ENCODE data around the gene CXCR5. TPM values are rescaled to one million over a fixed set of nuclear protein-coding genes. Genes with fewer than 3 reads are reported as not detected.

CXCR5 gene
- total RNA-seq, 2 donors from 2014 or later: not detected

DNA sequence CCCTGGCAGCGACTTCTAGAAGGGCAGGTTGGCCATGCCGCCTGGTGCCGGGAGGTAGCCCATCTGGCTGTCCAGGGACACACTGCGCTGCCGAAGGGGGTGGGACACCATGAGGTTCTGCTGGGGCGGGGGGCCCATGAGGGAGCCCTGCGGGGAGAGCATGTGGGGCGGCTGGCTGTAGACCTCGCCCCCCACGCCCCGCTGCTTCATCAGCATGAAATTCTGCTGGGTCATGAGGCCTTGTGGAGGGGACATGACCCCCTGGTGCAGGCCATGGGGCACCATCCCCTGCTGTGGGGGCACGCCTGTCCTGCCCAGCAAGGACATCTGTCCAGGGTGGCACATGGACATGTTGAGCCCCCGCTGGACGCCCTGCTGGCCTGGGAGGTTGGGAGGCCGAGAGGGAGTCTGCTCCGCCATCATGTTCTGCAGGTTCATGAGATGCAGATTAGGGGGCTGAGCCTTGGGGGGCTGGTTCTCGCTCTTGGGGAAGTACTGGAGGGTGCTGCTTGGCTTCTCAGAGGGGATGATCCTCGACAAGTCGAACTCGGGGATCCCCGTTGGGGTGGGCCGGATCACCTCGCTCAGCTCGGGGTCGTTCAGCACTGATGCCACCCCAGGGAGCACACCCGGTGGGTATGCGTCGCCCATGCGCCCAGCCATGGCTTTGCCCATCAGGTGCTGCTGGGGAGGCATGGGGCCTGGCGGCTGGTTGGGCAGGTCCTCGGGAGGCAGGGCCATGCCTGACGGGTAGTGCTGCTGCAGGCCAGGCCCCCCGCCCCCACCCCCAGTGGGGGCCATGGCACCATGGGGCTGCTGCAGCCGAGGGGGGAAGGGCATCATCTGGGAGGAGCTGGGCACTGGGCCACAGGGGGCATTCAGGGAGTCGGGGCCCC lies 15.0 kb downstream of the CXCR5 start:
- Histone ChIP-seq H3K27me3 (no peaks in the 10 kb centered on the region), H3K27ac (no peak overlapping the region), H3K36me3 (replicated peaks in 1 of 2; ENCODE audit: insufficient read depth in 1 of 2, low read depth in 2 of 2) (peaks cover 10 to 11% of the 10 kb centered on the region in 2 donors), H3K4me1 (no peaks in the 10 kb centered on the region), H3K4me3 (no peak overlapping the region), H3K9me3 (no peaks in the 10 kb centered on the region)
- TF ChIP-seq POLR2A (IDR thresholded peaks at IDR 0.05): no peak
- TF ChIP-seq, protein P1, sequence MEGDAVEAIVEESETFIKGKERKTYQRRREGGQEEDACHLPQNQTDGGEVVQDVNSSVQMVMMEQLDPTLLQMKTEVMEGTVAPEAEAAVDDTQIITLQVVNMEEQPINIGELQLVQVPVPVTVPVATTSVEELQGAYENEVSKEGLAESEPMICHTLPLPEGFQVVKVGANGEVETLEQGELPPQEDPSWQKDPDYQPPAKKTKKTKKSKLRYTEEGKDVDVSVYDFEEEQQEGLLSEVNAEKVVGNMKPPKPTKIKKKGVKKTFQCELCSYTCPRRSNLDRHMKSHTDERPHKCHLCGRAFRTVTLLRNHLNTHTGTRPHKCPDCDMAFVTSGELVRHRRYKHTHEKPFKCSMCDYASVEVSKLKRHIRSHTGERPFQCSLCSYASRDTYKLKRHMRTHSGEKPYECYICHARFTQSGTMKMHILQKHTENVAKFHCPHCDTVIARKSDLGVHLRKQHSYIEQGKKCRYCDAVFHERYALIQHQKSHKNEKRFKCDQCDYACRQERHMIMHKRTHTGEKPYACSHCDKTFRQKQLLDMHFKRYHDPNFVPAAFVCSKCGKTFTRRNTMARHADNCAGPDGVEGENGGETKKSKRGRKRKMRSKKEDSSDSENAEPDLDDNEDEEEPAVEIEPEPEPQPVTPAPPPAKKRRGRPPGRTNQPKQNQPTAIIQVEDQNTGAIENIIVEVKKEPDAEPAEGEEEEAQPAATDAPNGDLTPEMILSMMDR (IDR thresholded peaks at IDR 0.05): no peak
- DNase-seq (peak in 2 of 4 donors; percentile 14 to 34), ATAC-seq (no peak)
- 89 to 90% methylated on average over 2 to 31 of the region's 35 CpGs for WGBS, 2 donors
- intact Hi-C loops (cut with DNase I): loop anchor here (10.0 kb wide), 1 partner anchor 94 kb away; no protein-coding TSS in a partner anchor

DNA sequence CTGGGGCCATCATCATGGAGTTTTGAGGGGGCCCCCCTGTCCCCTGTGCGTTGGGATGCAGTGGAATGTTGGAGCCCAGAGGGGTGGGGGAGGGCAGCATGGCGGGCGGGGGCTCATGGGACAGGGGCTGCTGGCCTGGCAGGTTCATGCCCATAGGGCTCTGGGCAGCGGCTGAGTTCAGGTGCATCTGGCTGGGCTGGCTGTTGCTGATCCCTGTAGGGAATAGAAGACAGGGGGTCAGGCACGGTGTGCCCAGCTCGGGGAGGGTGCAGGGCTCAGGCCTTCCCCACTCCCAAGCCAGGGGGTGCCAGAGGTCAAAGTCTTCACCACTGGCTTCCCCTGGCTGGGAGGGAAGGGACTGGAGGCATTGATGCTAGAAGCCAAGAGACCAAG lies 15.6 kb downstream of the CXCR5 start:
- intact Hi-C loops (cut with DNase I): loop anchor here (10.0 kb wide), 1 partner anchor 94 kb away; no protein-coding TSS in a partner anchor
- no peaks in the 10 kb centered on the region for H3K27me3 ChIP-seq
- peaks cover 10 to 11% of the 10 kb centered on the region in 2 donors for H3K36me3 ChIP-seq (replicated peaks in 1 of 2; ENCODE audit: insufficient read depth in 1 of 2, low read depth in 2 of 2)
- H3K27ac ChIP-seq: no peak overlapping the region
- H3K4me1 ChIP-seq: no peaks in the 10 kb centered on the region
- ATAC-seq (no peak), DNase-seq (peak in 1 of 4 donors; percentile 16)
- WGBS, 2 donors: 83 to 92% methylated on average over 2 to 6 of the region's 6 CpGs
- TF ChIP-seq, protein P1 (IDR thresholded peaks at IDR 0.05): no peak
- TF ChIP-seq POLR2A (IDR thresholded peaks at IDR 0.05): no peak
- no peaks in the 10 kb centered on the region for H3K9me3 ChIP-seq
- H3K4me3 ChIP-seq: no peak overlapping the region

DNA sequence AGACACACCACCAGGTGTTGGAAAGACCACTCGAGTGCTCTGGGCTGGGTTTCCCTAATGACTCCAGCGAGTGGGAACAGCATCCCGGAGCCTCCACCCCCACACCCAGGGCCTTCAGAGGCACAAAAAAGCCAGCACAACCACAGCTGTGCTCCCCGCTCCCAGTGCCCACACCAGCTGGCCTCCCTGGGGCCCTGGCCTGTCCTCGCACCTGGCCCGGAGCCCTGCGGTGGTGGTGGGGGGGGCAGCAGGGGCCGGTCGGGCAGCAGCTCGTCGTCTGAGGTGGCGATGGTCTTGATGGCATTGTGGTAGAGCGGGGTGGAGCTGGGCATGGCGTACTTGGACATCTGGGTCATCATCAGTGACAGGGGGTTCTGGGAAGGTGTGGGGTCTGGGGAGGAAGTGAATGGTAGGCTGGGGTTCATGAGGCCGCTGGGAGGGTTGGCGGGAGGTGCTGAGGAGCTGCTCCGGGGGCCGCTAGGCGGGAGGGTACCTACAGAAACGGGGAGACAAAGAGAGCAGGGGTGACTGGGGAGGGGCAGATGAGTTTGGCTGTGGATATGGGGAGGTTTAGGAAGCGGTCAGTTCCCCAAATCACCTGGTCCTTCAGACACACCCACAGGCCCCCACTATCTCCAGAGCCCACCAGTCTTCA lies 16.1 kb downstream of the CXCR5 start:
- peak in 1 of 4 donors; percentile 37 for DNase-seq
- WGBS, 2 donors: 80 to 95% methylated on average over 10 to 20 of the region's 21 CpGs
- Histone ChIP-seq H3K27ac (no peak overlapping the region), H3K4me3 (no peak overlapping the region), H3K4me1 (no peaks in the 10 kb centered on the region), H3K27me3 (no peaks in the 10 kb centered on the region), H3K36me3 (replicated peaks in 1 of 2; ENCODE audit: insufficient read depth in 1 of 2, low read depth in 2 of 2) (peaks cover 10 to 11% of the 10 kb centered on the region in 2 donors), H3K9me3 (no peaks in the 10 kb centered on the region)
- intact Hi-C loops (cut with DNase I): loop anchor here (10.0 kb wide), 1 partner anchor 95 kb away; no protein-coding TSS in a partner anchor
- no peak for ATAC-seq
- no peak for TF ChIP-seq POLR2A (IDR thresholded peaks at IDR 0.05)
- TF ChIP-seq, protein P1 (IDR thresholded peaks at IDR 0.05): no peak

DNA sequence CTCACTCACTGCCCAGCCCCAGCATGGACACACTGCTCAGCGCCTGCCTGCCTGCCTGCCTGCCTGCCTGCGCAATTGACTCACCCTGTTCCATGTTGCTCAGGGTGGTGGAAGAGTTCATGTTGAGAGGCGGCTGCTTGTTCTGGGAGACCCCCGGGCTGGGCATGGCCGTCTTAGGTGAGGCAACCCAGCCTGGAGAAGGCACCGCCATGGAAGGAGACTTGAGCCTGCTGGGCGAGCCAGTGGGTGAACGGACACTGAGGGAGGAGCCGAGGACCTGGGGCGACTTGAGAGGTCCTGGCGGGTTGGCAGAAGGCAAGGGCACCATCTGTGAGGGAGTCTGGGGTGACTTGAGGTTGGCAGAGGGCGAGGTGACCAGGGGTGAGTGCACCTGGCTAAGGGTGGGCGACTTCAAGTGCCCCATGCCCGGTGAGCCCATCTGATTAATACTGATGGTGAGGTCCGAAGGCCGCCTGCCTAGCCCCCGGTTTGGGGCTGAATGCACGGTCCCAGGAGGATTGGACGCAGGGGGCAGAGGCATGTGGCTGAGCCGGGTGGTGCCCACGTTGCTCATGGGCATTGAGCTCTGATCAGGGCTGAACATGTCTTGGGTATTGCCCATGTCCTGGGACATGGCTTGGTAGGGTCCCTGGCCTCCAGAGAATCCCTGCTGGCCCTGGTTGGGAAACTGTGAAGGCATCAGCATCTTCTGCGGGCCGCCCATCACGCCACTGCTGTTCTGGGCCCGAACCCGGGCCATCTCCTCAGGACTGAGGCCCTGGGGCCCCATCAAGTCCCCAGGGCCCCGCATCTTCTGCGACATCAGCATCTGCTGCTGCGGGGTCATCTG lies 17.1 kb downstream of the CXCR5 start:
- no peaks in the 10 kb centered on the region for H3K27me3 ChIP-seq
- no peak for ATAC-seq
- intact Hi-C loops (cut with DNase I): no loop called here
- no peak for DNase-seq
- no peaks in the 10 kb centered on the region for H3K4me1 ChIP-seq
- H3K27ac ChIP-seq: no peak overlapping the region
- no peak overlapping the region for H3K4me3 ChIP-seq
- H3K9me3 ChIP-seq: no peaks in the 10 kb centered on the region
- 85 to 93% methylated on average over 10 to 28 of the region's 29 CpGs for WGBS, 2 donors
- TF ChIP-seq, protein P1 (IDR thresholded peaks at IDR 0.05): no peak
- TF ChIP-seq POLR2A (IDR thresholded peaks at IDR 0.05): no peak
- peaks cover 10 to 12% of the 10 kb centered on the region in 2 donors for H3K36me3 ChIP-seq (replicated peaks in 1 of 2; ENCODE audit: insufficient read depth in 1 of 2, low read depth in 2 of 2)
